ENCODE measurements around the gene LEF1.

GRCh38 chr4:108078024-108078733 is 90.6 kb downstream of the LEF1 start:
- TF ChIP-seq CTCF (conservative IDR thresholded peaks at IDR 0.05 in 1 of 2, IDR thresholded peaks at IDR 0.05 in 1 of 2; ENCODE audit: extremely low read depth in 1 of 2, insufficient read depth in 1 of 2, low read depth in 1 of 2, low read length in 2 of 2): no peak
- TF ChIP-seq EZH2 (IDR thresholded peaks at IDR 0.05; ENCODE audit: borderline replicate concordance, low read length): no peak

Measured in mammary epithelial cell (primary cell).